NK-92 treated with Interleukin-12 subunit alpha and Interleukin-12 subunit beta, amount 100 ng/mL, for 24 hours (cell line): Measurements from ENCODE around the gene ZNF792.
"Not testable (repeated sequence)": the region's sequence is repeated elsewhere in the genome, so short reads cannot be mapped to it uniquely, and the experiment has no call there.

Source experiments
- DNase-seq: peaks from one replicate; lab custom pipeline; 2025; lab: John Stamatoyannopoulos, UW

Gene ZNF792

GRCh38 chr19:34998777-34999497 is 34.9 kb upstream of the ZNF792 start:
- DNase-seq: no peak

GRCh38 chr19:34998224-34998623 is 34.2 kb upstream of the ZNF792 start:
- DNase-seq: not testable (repeated sequence)

- no peak for DNase-seq
These were observed 33.1 kb upstream of the ZNF792 start for GRCh38 chr19:34997071-34997617.

GRCh38 chr19:34995551-34995950 is 31.5 kb upstream of the ZNF792 start:
- no peak for DNase-seq

- no peak for DNase-seq
These were observed 30.9 kb upstream of the ZNF792 start for GRCh38 chr19:34994643-34995541.

- DNase-seq: no peak
These were observed 30.2 kb upstream of the ZNF792 start for GRCh38 chr19:34994286-34994642.

GRCh38 chr19:34992582-34992981 is 28.6 kb upstream of the ZNF792 start:
- not testable (repeated sequence) for DNase-seq

- no peak for DNase-seq
These were observed 27.7 kb upstream of the ZNF792 start for GRCh38 chr19:34991542-34992333.

GRCh38 chr19:34990578-34991192 is 26.7 kb upstream of the ZNF792 start:
- DNase-seq: no peak

GRCh38 chr19:34989298-34989697 is 25.3 kb upstream of the ZNF792 start:
- no peak for DNase-seq

GRCh38 chr19:34988119-34988518 is 24.1 kb upstream of the ZNF792 start:
- DNase-seq: no peak

- no peak for DNase-seq
These were observed 21.4 kb upstream of the ZNF792 start for GRCh38 chr19:34985249-34986022.

- no peak for DNase-seq
These were observed 20.3 kb upstream of the ZNF792 start for GRCh38 chr19:34984287-34984686.

- no peak for DNase-seq
These were observed 19.8 kb upstream of the ZNF792 start for GRCh38 chr19:34983786-34984185.

- DNase-seq: no peak
These were observed 18.2 kb upstream of the ZNF792 start for GRCh38 chr19:34982275-34982674.

GRCh38 chr19:34979819-34980640 is 16.0 kb upstream of the ZNF792 start:
- no peak for DNase-seq

- no peak for DNase-seq
These were observed 12.6 kb upstream of the ZNF792 start for GRCh38 chr19:34976611-34977010.

- no peak for DNase-seq
These were observed 11.0 kb upstream of the ZNF792 start for GRCh38 chr19:34975056-34975455.

- DNase-seq: no peak
These were observed 10.6 kb upstream of the ZNF792 start for GRCh38 chr19:34974646-34975045.

- no peak for DNase-seq
These were observed 8.2 kb upstream of the ZNF792 start for GRCh38 chr19:34972163-34972705.
